ENCODE data around the gene BEX4.

The BEX4 gene

DNA sequence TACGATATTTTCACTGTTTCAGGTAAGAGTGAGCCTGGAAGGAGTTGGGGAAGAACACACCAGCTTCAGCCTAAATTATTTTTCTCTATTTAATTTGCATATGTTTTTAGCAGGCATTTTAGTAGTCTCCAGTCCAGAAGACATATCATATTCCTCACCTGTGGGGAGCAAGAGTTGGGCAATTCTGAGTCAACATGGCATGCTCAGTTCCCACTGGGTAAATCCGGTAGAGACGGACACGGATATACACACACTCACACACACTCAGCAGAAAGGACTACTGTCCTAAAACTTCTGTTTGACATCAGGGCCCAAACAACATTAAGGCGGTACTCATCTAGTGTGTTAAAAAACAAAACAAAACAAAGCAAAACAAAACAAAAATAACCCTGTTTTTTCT lies 4.9 kb upstream of the BEX4 start:
- no peak for TF ChIP-seq EZH2 (IDR thresholded peaks at IDR 0.05; ENCODE audit: borderline replicate concordance, low read length)
- H3K27ac ChIP-seq (ENCODE audit: low read depth, low read length, poor library complexity, severe bottlenecking) = no peak overlapping the region
- no peaks in the 10 kb centered on the region for H3K4me1 ChIP-seq (ENCODE audit: insufficient read depth, low read length, severe bottlenecking)
- no peak overlapping the region for H3K4me3 ChIP-seq (ENCODE audit: low read depth, low read length, poor library complexity, severe bottlenecking)
- no peaks in the 10 kb centered on the region for H3K9me2 ChIP-seq (ENCODE audit: low read depth, low read length)
- no peaks in the 10 kb centered on the region for H3K9me3 ChIP-seq (ENCODE audit: low read length)
- no peaks in the 10 kb centered on the region for H3K79me2 ChIP-seq (ENCODE audit: insufficient read depth, low read length)
- H4K20me1 ChIP-seq (ENCODE audit: insufficient read depth, low read length) = no peaks in the 10 kb centered on the region
- no peaks in the 10 kb centered on the region for H3K27me3 ChIP-seq (ENCODE audit: insufficient read depth, low read length)
- no peak overlapping the region for H3K9ac ChIP-seq (ENCODE audit: low read length)
- H3K4me2 ChIP-seq (ENCODE audit: low read length) = no peak overlapping the region
- no peaks in the 10 kb centered on the region for H3K36me3 ChIP-seq (ENCODE audit: insufficient read depth, low read length)
- no peak overlapping the region for H2AFZ ChIP-seq (ENCODE audit: low read length)
- H3F3A ChIP-seq (ENCODE audit: insufficient read depth, low read length) = no peaks in the 10 kb centered on the region

DNA sequence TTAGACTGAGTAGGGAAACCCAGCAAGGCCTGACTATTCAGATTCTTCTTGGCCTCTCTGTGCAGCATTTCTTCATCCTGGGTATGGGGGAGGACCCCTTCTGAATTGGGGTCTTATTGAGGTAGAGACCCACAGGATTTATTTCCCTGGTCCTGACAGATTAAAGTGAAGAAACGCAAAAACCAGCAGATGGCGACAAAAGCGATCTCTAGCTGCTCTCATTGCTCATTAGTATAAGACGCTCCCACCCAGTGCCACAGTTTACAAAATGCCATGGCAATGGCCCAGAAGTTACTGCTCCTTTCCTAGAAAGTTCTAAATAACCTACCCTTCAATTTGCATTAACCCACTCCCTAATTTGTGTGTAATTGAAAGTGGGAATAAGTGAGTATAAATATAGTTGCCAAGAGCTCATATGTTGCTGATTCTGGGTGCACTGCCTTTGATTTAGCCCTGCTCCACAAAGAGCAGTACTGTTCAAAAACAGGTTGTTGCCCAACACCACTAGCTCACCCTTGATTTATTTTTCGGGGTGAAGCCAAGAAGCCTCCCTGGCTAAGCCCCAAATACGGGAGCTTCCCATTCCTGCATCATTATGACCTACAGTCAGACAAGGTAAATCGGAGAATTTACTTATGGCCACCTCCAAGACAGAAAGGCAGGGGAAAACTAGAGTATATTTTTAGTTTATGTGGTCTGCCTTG lies 3.7 kb upstream of the BEX4 start:
- Histone ChIP-seq H2AFZ (ENCODE audit: low read length) (no peak overlapping the region), H3K4me2 (ENCODE audit: low read length) (no peak overlapping the region)
- TF ChIP-seq CTCF (IDR thresholded peaks at IDR 0.05; ENCODE audit: low read length) (peak; percentile 43; the same call in 1 of the 2 replicates), EZH2 (IDR thresholded peaks at IDR 0.05; ENCODE audit: borderline replicate concordance, low read length) (no peak)

DNA sequence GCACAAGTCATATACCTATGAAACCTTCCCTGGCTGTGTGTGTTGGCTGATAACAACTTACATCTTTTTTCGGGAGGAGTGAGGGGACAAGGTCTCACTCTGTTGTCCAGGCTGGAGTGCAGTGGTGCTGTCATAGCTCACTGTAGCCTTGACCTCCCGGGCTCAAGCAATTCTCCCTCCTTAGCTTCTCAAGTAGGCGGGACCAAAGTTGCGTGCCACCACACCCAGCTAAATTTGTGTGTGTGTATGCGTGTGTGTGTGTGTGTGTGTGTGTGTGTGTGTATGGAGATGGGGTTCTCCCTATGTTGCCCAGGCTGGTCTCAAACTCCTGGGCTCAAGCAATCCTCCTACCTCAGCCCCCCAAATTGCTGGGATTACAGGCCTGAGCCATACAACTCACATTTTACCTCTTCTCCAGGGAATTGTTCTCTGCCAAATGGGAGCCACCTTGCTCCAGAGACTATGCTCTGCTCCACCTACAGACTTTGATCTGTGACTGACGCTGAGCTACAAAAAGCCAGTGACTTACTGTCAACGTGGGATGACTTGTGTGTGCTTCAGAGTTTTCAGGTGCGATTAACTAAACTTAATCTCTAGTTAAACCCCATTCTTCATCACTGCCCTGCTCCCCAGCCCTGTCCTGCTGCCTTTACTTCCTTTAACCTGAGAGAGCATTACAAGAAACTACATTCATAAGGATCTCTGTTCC lies 2.0 kb upstream of the BEX4 start:
- H3K36me3 ChIP-seq (ENCODE audit: insufficient read depth, low read length) = no peaks in the 10 kb centered on the region
- H3K9ac ChIP-seq (ENCODE audit: low read length) = no peak overlapping the region
- no peaks in the 10 kb centered on the region for H3K79me2 ChIP-seq (ENCODE audit: insufficient read depth, low read length)
- H4K20me1 ChIP-seq (ENCODE audit: insufficient read depth, low read length) = no peaks in the 10 kb centered on the region
- no peaks in the 10 kb centered on the region for H3K4me1 ChIP-seq (ENCODE audit: insufficient read depth, low read length, severe bottlenecking)
- no peak overlapping the region for H2AFZ ChIP-seq (ENCODE audit: low read length)
- TF ChIP-seq CTCF (IDR thresholded peaks at IDR 0.05; ENCODE audit: low read length) (no peak), EZH2 (IDR thresholded peaks at IDR 0.05; ENCODE audit: borderline replicate concordance, low read length) (no peak)
- H3K9me3 ChIP-seq (ENCODE audit: low read length) = no peaks in the 10 kb centered on the region
- H3K4me3 ChIP-seq (ENCODE audit: low read depth, low read length, poor library complexity, severe bottlenecking) = no peak overlapping the region
- no peak overlapping the region for H3K27ac ChIP-seq (ENCODE audit: low read depth, low read length, poor library complexity, severe bottlenecking)
- H3F3A ChIP-seq (ENCODE audit: insufficient read depth, low read length) = no peaks in the 10 kb centered on the region
- no peaks in the 10 kb centered on the region for H3K27me3 ChIP-seq (ENCODE audit: insufficient read depth, low read length)
- H3K9me2 ChIP-seq (ENCODE audit: low read depth, low read length) = no peaks in the 10 kb centered on the region
- H3K4me2 ChIP-seq (ENCODE audit: low read length) = no peak overlapping the region

More for the DNA sequence above, 3.7 kb upstream of the BEX4 start:
- no peaks in the 10 kb centered on the region for H3K9me3 ChIP-seq (ENCODE audit: low read length)
- H3K9ac ChIP-seq (ENCODE audit: low read length) = no peak overlapping the region
- H3K4me3 ChIP-seq (ENCODE audit: low read depth, low read length, poor library complexity, severe bottlenecking) = no peak overlapping the region
- no peak overlapping the region for H3K27ac ChIP-seq (ENCODE audit: low read depth, low read length, poor library complexity, severe bottlenecking)
- H3K4me1 ChIP-seq (ENCODE audit: insufficient read depth, low read length, severe bottlenecking) = no peaks in the 10 kb centered on the region
- H3K79me2 ChIP-seq (ENCODE audit: insufficient read depth, low read length) = no peaks in the 10 kb centered on the region
- no peaks in the 10 kb centered on the region for H3K9me2 ChIP-seq (ENCODE audit: low read depth, low read length)
- H3F3A ChIP-seq (ENCODE audit: insufficient read depth, low read length) = no peaks in the 10 kb centered on the region
- no peaks in the 10 kb centered on the region for H3K36me3 ChIP-seq (ENCODE audit: insufficient read depth, low read length)
- no peaks in the 10 kb centered on the region for H4K20me1 ChIP-seq (ENCODE audit: insufficient read depth, low read length)
- no peaks in the 10 kb centered on the region for H3K27me3 ChIP-seq (ENCODE audit: insufficient read depth, low read length)
